Coronary artery (tissue), 2 donors: ENCODE measurements around the gene TANC1.

ENCODE experiments used
- DNase-seq: peaks from one replicate; pipeline ENCODE4 v3.0.0-alpha.2; 2017; ENCODE audit warnings: low spot score
- H3K27ac ChIP-seq, 2 donors: fragments of 200-600 bp; sonication (generic); one replicate each; pipeline ENCODE4 v1.5.1; 2016 to 2019
- H3K4me3 ChIP-seq: fragments of 200-600 bp; sonication (generic); 2 replicates; pipeline ENCODE4 v1.5.1; 2016; ENCODE audit warnings: mild to moderate bottlenecking, moderate library complexity
- TF ChIP-seq, protein P1 (sequence below): fragments of 200-600 bp; sonication (generic); IDR thresholded peaks from one replicate; pipeline ENCODE4 v1.5.1; 2019; ENCODE audit warnings: antibody characterized with exemption

TANC1 gene

DNA sequence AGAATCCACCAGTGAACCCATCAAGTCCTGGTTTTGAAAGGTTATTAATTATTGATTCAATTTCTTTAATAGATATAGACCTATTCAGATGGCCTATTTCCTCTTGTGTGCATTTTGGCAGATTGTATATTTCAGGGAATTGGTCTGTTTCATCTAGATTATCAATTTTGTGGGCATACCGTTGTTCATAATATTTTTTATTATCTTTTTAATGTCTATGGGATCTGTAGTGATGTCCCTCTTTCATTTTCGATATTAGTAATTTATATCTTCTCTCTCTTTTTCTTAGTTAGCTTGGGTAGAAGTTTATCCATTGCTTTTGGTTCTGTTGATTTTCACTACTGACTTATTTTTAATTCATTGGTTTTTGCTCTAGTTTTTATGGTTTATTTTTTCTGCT, 39.9 kb upstream of the TANC1 start:
- DNase-seq, result no peak
- no peak overlapping the region for H3K4me3 ChIP-seq
- no peak overlapping the region for H3K27ac ChIP-seq
- TF ChIP-seq, protein P1, sequence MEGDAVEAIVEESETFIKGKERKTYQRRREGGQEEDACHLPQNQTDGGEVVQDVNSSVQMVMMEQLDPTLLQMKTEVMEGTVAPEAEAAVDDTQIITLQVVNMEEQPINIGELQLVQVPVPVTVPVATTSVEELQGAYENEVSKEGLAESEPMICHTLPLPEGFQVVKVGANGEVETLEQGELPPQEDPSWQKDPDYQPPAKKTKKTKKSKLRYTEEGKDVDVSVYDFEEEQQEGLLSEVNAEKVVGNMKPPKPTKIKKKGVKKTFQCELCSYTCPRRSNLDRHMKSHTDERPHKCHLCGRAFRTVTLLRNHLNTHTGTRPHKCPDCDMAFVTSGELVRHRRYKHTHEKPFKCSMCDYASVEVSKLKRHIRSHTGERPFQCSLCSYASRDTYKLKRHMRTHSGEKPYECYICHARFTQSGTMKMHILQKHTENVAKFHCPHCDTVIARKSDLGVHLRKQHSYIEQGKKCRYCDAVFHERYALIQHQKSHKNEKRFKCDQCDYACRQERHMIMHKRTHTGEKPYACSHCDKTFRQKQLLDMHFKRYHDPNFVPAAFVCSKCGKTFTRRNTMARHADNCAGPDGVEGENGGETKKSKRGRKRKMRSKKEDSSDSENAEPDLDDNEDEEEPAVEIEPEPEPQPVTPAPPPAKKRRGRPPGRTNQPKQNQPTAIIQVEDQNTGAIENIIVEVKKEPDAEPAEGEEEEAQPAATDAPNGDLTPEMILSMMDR, result no peak

DNA sequence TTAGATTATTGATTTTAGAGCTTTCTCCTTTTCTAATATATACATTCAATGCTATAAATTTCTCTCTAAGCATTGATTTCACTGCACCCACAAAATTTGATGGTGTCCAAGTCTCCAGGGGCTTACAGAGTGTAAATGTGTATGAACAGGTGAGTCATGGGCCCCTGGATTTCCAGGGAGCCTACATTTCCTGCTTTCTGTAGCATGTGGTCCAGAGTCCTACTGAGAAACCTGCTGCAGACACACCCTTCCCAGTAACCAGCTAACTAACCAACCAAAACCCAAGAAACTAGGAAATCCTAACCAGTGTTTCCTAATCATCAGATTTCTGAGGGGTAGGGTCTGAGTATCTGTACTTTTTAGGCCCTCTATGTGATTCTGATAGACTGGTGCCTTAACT, 39.5 kb upstream of the TANC1 start:
- Histone ChIP-seq H3K27ac (no peak overlapping the region), H3K4me3 (no peak overlapping the region)
- TF ChIP-seq, protein P1, result no peak
- DNase-seq, result no peak

DNA sequence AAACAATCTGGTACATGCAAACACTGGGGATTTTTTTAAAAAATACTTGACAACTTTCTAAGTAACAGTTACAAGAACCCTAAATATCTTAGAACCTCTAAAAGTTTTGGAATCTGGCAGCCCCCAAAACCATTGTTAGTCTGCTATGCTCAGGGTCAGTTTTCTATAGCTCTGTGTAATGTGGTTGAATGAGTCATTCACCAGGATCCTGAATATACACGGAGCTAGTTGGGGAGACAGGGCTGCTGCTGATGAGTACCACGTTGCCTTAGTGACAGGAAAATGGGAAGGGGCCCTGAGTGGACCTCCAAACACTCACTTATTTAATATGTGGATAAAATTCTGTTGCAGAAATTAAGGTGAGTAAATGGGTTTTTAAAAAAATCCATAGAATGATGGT, 36.9 kb upstream of the TANC1 start:
- TF ChIP-seq, protein P1, result no peak
- DNase-seq, result no peak
- Histone ChIP-seq H3K4me3 (no peak overlapping the region), H3K27ac (no peak overlapping the region)

DNA sequence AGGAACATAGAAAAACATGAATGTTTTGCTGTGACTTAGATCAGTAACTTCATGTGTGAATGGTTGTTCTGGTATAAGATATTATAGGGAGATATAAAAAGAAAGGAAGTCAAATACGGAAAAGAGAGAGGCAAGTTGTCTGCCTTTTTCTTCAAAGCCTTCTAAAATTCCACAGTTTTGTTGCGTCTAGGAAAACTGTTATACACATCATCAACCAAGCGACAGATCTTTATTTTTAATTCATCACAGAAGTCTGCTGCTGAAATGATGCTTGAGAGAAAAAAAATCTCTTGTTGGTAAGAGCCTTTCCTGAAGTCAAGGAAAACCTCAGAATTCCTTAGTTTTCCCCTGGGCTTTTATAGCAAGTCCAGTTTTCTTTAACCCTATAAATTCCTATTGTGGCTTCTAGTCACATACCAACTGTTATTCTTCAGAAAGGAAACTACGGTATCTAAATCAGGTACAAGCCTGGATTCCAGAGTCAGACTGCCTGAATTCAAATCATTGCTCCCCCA, 36.3 kb upstream of the TANC1 start:
- DNase-seq, result no peak
- TF ChIP-seq, protein P1, result no peak
- Histone ChIP-seq H3K27ac (no peak overlapping the region), H3K4me3 (no peak overlapping the region)

DNA sequence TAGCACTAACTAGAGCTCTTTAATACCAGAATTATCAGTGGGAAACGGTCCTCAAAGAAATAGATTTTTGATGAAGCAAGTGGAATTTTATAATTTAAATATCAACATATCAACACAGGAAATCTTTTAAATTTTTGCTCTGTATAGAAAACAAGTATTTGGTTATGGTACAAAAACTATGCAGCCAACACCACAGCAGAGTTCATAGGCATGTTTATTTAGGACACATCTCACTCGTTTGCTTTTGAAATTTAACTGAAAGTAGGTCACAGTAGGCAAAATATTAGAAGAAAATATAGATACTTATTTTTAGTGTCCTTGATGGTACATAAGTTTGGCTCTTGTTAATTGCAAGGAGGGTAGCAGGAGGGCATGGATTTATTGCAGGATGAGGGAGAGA, 34.3 kb upstream of the TANC1 start:
- DNase-seq, result no peak
- Histone ChIP-seq H3K27ac (no peak overlapping the region), H3K4me3 (no peak overlapping the region)
- TF ChIP-seq, protein P1, result no peak

DNA sequence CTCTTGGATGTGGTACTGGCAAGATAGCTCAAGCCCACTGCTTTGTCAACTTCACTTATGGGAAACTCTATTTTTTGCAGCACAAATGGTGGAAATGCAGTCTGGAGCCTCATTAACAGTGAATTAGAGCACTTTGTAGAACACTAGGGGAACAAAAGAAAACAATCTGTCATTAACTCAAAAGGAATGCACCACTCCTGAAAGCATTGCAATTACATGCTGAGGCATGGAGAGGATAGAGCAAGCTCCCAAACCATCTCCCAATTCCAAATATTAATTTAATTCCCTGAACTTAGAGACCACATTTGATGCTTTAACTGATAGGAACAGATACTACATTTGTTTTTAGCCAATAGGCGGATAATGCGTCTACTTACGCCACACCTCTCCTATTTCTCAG, 32.8 kb upstream of the TANC1 start:
- Histone ChIP-seq H3K4me3 (no peak overlapping the region), H3K27ac (no peak overlapping the region)
- DNase-seq, result no peak
- TF ChIP-seq, protein P1, result no peak

DNA sequence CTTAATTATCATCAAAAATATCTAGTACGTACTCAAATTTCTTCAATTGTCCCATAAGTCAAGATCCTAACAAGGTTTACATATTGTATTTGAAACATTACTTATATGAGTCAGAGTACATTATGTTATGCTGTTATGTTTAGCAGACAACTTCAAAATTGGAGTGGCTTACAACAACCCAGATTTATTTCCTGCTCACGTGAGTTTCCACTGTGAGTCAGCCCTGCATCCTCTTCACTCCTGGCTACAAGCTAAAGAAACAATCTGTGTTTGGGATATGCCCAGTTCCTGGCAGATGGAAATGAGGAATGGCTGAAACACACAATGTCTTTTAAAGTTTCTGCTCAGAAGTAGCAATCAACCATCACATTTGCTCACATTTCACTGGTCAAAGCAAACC, 31.5 kb upstream of the TANC1 start:
- Histone ChIP-seq H3K4me3 (no peak overlapping the region), H3K27ac (no peak overlapping the region)
- no peak for DNase-seq
- TF ChIP-seq, protein P1, result no peak
